GM18520 (cell line): ENCODE measurements around the gene FEZF1.

Experiments used
- ATAC-seq: cut with Tn5 transposase; IDR thresholded peaks from one replicate; pipeline ENCODE4 v1.9.1; 2021; ENCODE audit not compliant: unreplicated experiment

Gene FEZF1

GRCh38 chr7:122273117-122273516, 31.4 kb downstream of the FEZF1 start:
- ATAC-seq: no peak

- no peak for ATAC-seq
These were observed 35.3 kb downstream of the FEZF1 start for GRCh38 chr7:122269241-122269640.

- no peak for ATAC-seq
These were observed 36.4 kb downstream of the FEZF1 start for GRCh38 chr7:122268101-122268500.

GRCh38 chr7:122262246-122262645, 42.3 kb downstream of the FEZF1 start:
- no peak for ATAC-seq

GRCh38 chr7:122261442-122261841, 43.1 kb downstream of the FEZF1 start:
- ATAC-seq: no peak

GRCh38 chr7:122261016-122261415, 43.5 kb downstream of the FEZF1 start:
- no peak for ATAC-seq

GRCh38 chr7:122260336-122260735, 44.2 kb downstream of the FEZF1 start:
- ATAC-seq: no peak

GRCh38 chr7:122258971-122259370, 45.6 kb downstream of the FEZF1 start:
- no peak for ATAC-seq

GRCh38 chr7:122257056-122257455, 47.5 kb downstream of the FEZF1 start:
- ATAC-seq: no peak

- ATAC-seq: no peak
These were observed 48.5 kb downstream of the FEZF1 start for GRCh38 chr7:122256046-122256445.

GRCh38 chr7:122255454-122255853, 49.1 kb downstream of the FEZF1 start:
- ATAC-seq: no peak
